Hematopoietic multipotent progenitor cell treated with erythropoietin and hydrocortisone succinate and interleukin-3 and kit ligand, for 8 days (in vitro differentiated cells): ENCODE data around the gene ISOC2.
"Not testable (repeated sequence)": the region's sequence is repeated elsewhere in the genome, so short reads cannot be mapped to it uniquely, and the experiment has no call there.

ENCODE experiments used
- DNase-seq: peaks from one replicate; pipeline ENCODE4 v3.0.0-alpha.2; 2015

Gene ISOC2

DNA sequence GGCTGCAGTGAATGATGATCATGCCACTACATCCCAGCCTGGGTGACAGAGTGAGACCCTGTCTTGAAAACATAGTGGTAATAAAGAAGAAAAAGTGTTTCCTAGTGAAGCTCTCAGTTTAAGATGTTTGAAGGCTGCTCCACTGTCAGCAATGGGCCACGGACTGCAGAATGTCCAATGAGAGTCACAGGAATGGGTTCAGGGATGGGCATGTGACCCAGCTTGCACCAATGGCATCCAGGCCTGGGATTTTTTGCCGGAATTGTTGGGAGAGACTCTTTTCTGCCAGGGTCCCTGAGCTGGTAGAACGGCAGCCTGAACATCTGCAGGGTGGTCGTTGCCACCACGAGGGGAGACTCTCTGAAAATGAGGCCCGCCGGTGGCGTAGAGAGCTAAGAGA is 24.6 kb downstream of the ISOC2 start:
- DNase-seq, result no peak

- no peak for DNase-seq
These were observed 26.4 kb downstream of the ISOC2 start for GRCh38 chr19:55435020-55435419.

DNA sequence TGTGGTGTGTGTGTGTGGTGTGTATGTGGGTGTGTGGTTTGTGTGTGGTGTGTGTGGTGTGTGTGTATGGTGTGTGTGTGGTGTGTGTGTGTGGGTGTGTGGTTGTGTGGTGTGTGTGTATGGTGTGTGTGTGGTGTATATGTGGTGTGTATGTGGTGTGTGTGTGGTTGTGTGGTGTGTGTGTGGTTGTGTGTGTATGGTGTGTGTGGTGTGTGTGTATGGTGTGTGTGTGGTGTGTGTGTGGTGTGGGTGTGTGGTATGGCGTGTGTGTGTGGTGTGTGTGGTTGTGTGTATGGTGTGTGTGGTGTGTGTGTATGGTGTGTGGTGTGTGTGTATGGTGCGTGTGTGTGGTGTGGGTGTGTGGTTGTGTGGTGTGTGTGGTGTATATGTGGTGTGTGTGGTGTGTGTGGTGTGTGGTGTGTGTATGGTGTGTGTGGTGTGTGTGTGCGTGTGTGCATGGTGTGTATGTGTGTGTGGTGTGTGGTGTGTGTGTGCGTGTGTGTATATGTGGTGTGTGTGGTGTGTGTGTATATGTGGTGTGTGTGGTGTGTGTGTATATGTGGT is 27.0 kb downstream of the ISOC2 start:
- DNase-seq, result no peak

GRCh38 chr19:55433292-55433691 is 28.1 kb downstream of the ISOC2 start:
- DNase-seq, result no peak

- no peak for DNase-seq
These were observed 29.0 kb downstream of the ISOC2 start for GRCh38 chr19:55432241-55432959.

DNA sequence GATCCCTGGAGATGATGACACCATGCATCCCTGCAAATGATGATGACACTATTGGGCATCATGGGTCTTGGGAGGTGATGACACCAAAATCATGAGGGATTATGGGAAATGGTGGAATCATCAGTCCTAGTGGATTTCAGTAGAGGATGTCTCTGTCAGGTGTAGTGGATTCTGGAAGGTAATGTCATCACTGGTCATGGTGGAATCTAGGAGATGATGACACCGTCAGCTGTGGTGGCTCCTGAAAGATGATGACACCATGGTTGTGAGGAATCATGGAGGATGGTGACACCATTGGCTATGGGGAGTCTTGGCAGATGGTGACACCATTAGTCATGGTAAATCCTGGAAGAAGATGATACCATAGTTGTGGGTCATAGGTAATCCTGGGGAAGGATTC is 30.3 kb downstream of the ISOC2 start:
- DNase-seq, result no peak

DNA sequence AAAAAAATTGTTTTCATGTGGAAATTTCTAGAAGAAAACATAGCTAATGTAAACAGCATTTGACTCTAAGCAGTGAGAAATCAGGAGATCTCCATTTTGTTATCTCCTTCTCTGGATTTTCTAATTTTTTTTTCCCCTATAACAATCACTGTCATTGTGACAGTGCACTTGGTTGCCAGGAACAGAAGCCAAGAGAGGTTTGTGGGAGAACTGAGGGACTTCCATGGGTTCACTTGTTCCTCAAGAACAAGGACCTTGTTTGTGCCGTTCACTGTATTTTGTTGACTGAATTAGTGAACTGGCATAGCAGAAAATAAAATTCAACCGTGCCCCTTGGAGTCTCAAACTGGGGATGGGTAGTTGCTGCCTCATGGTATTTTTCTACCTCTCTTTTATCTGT is 35.4 kb downstream of the ISOC2 start:
- no peak for DNase-seq

GRCh38 chr19:55424518-55424917 is 36.9 kb downstream of the ISOC2 start:
- DNase-seq, result no peak

GRCh38 chr19:55423225-55424005 is 38.0 kb downstream of the ISOC2 start:
- no peak for DNase-seq

GRCh38 chr19:55421281-55421680 is 40.2 kb downstream of the ISOC2 start:
- DNase-seq, result not testable (repeated sequence)

GRCh38 chr19:55419624-55420236 is 41.7 kb downstream of the ISOC2 start:
- no peak for DNase-seq

DNA sequence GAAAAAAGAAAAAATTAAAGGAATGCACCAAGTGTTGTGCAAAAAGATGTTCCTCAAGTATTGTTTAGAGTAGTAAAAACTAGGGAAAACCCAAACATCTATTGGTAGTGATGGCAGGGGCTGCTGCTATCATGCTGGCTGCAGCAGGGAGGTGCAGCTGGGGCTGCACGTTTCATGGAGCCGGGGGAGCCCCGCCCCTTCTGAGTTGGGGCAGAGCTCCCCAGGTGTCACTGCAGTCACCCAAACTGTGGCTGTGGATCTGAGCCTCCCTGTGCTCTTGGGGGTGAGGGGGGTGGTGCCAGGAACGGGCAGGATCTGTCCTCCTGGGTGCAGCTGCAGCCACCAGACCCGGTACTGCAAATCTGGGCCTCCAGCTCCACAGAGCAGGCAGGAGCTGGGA is 42.3 kb downstream of the ISOC2 start:
- no peak for DNase-seq

- DNase-seq, result peak; percentile 80
These were observed 43.3 kb downstream of the ISOC2 start for GRCh38 chr19:55418185-55418584.

DNA sequence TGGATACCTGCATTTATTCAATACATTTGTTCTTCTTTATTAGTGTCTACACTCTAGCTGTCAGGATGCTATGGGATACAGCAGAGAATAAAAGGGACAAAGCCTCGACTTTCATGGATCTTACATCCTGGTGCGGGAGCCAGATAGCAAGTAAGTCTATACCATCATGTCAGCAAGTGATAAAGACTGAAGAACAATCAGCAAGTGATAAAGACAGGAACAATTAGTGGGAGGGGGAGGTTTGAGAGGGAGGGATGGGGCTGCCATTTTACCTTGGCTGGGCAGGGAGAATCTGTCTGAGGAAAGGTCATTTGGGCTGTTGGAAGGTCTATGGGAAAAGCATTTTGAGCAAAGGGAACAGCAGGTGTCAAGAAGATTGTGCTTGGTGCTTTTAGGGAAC is 51.3 kb downstream of the ISOC2 start:
- DNase-seq, result no peak

GRCh38 chr19:55409179-55409578 is 52.3 kb downstream of the ISOC2 start:
- DNase-seq, result not testable (repeated sequence)

GRCh38 chr19:55408533-55408872 is 52.9 kb downstream of the ISOC2 start:
- no peak for DNase-seq

DNA sequence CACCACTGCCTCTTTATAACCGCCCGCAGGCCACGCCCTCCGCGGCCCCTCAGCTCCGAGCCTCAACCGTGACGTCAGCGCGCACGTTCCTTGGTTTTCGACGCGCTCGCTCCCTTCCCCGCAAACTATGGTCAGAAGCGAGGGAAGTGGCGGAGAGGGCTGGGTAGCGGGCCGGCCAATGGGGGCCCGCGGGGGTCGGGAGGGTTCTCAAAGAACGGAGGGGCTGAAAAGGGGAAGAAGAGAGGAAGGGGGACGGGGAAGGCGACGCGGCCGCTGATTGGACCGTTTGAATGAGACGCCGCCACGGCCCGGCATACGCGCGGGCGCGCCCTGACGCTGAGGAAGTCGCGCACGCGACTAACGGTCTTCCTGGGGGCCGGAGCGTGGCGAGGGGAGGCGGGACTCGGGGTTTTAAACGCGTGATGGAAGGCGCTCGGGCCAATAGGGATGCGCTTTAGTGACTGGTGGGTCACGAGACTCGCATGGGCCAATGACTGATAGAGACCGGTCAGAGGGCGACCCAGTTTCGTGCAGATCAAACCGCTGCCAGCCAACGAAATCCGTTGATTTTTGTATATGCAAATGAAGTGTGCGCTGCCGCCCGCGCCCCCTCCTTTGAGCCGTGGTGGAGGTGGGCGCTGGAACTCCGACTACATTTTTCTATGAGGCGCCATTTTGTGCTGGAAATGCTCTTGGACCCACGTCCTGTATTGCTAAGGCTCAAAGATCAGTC is 53.5 kb downstream of the ISOC2 start:
- DNase-seq, result peak; percentile 99

DNA sequence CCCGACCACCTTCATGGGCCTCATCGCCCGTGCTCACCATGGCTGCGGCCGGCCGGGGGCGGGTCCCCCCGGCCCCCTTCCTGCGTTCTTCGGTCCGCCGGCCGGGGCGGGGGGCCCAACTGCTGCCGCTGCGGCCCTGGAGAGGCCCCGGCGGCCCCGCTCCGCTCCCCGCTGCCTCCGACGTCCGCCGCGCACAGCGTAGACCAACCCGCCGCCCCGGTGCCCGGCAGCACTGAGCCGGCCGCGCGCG is 54.0 kb downstream of the ISOC2 start, which contains the start of gene UBE2S:
Gene UBE2S, minus strand, starts transcription at position 239 of the 250 bp plus-strand sequence. Its CDS starts 199 bp downstream, at position 40.
- DNase-seq, result not testable (repeated sequence)

DNA sequence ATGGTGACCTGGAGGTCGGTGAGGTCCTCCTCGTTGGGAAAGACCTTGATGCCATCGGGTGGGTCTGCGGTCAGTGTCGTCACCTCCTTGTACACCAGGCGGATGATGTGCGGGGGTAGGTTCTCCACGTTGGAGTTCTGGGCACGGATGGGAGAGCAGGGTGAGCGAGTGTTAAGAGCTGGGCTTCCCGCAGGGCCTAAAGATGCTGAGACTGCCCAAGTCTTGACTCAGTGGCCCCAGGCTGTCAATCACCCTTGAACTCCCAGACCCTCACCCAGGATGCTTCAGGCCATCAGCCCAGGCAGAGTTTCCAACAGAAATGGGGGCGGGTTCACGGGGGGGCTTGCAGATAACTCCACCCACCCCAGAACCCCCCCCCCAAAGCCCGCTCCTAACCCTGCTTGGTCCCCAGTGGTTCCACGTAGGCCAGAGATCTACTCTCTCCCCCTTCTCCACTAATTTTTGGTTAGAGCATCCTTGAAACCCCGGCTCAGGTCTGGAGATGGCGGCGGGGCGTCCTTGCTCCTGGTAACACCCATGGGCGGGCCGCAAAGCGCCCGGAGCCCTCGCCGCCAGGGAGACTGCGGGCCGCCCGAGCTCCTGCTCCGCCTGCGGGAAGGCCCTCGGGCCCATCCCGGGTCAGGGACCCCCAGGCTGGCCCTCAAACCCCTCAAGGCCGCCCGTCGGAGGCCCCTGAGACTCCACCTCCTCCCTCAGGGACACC is 54.5 kb downstream of the ISOC2 start:
- DNase-seq, result peak; percentile 44

GRCh38 chr19:55406091-55406825 is 55.2 kb downstream of the ISOC2 start:
- no peak for DNase-seq

DNA sequence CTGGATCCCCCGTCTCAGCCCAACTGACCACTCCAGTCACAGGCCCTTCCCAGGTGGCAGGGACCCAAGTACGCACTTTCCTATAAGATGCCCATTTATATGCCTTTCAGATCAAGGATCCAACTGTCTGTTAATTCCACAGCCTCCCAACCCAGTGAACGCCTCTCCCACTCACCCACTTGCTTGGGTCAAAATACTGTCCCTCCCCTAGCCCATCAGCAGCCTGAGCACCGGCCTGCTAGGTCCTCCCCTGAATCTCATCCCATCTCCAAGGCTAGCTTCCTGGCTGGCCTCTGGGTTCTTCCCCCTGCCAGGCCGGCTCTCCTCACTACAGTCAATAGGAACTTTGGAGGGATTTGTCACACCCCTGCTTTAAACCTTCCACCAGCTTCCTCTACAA is 55.8 kb downstream of the ISOC2 start:
- DNase-seq, result no peak
